GM18517 (cell line): ENCODE results near the gene NUDT8.
"Not testable (repeated sequence)": the region's sequence is repeated elsewhere in the genome, so short reads cannot be mapped to it uniquely, and the experiment has no call there.

Experiments
- ATAC-seq: cut with Tn5 transposase; IDR thresholded peaks from one replicate; pipeline ENCODE4 v1.9.1; 2021; ENCODE audit warnings: mild to moderate bottlenecking, moderate library complexity; ENCODE audit not compliant: unreplicated experiment

The NUDT8 gene

GRCh38 chr11:67630228-67630942 lies 648 bp upstream of the NUDT8 start:
- peak; percentile 55 for ATAC-seq

- no peak for ATAC-seq
Measured at GRCh38 chr11:67628710-67629385, 889 bp downstream of the NUDT8 start.

DNA sequence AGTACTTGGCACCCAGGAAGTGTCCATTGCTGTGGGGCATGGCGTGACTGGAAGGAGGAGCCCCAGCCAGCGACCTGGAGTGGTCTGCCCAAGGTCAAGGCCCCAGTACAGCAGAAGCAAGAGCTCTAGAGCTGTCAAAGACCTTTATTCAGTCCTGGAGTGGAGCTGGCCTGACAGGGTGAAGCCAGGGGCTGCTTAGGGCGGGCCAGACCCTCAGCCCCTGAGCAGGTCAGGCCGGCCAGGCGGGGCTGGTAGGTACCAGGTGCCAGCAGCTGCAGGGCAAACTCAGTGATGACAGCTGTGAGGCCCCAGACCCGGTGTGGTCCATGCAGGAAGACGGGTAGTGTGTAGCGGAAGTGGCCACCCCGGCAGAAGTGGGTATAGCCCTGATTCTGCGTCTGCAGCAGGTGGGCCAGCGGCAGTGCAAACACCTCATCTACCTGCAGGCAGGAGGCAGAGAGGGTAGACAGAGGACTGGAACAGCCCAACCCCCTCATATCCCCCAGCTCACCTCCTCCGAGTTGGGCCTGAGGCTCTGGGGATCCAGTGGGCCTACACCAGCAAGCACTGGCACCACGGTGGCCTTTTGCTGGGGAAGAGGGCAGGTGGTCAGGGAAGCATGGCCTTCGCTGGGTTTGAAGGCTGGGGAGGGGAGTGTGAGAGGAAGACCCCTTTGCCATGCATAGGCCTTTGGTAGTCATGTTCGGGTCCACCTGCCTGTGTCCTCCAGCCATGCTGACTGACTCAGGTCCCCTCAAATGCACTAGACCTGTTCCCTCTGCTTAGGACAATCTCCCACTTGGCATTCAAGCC lies 1.7 kb downstream of the NUDT8 start:
- ATAC-seq: no peak

DNA sequence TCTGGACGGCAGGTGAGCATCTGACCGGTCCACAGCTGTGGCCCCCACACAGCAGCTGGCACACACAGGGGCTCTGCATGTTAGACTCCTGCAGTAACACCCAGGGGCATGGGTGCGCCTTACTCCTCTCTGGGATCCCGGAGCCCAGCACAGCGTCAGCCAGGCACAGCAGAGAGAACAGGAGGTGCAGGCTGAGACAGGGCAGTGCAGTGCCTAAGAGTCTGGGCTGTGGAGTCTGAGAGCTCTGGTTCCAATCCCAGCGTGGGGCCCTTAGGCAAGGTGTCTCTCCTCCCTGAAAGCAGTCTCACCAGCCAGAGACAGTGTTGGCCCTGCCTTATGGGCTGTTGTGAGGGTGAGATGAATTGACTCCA lies 2.3 kb downstream of the NUDT8 start:
- no peak for ATAC-seq

GRCh38 chr11:67626970-67627369 lies 2.8 kb downstream of the NUDT8 start:
- ATAC-seq: no peak

DNA sequence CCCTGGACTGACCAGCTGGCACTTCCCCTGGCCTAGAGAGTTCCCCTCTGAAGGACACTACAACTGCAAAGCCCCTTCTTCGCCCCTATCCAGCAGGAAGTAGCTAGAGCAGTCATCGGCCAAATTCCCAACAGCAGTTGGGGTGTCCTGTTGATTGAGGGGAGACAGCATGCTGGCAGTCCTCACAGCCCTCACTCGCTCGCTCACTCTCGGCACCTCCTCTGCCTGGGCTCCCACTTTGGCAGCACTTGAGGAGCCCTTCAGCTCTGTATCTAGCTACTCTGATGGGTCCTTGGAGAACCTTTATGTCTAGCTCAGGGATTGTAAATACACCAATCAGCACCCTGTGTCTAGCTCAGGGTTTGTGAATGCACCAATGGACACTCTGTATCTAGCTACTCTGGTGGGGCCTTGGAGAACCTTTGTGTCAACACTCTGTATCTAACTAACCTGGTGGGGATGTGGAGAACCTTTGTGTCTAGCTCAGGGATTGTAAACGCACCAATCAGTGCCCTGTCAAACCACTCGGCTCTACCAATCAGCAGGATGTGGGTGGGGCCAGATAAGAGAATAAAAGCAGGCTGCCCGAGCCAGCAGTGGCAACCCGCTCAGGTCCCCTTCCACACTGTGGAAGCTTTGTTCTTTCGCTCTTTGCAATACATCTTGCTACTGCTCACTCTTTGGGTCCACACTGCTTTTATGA lies 3.5 kb downstream of the NUDT8 start:
- ATAC-seq: not testable (repeated sequence)

GRCh38 chr11:67623795-67624194 lies 5.9 kb downstream of the NUDT8 start:
- ATAC-seq: not testable (repeated sequence)

- not testable (repeated sequence) for ATAC-seq
Measured at GRCh38 chr11:67622905-67623304, 6.8 kb downstream of the NUDT8 start.

GRCh38 chr11:67621928-67622327 lies 7.8 kb downstream of the NUDT8 start:
- not testable (repeated sequence) for ATAC-seq

GRCh38 chr11:67620621-67621020 lies 9.1 kb downstream of the NUDT8 start:
- not testable (repeated sequence) for ATAC-seq

GRCh38 chr11:67619683-67620618 lies 9.8 kb downstream of the NUDT8 start:
- ATAC-seq: not testable (repeated sequence)

DNA sequence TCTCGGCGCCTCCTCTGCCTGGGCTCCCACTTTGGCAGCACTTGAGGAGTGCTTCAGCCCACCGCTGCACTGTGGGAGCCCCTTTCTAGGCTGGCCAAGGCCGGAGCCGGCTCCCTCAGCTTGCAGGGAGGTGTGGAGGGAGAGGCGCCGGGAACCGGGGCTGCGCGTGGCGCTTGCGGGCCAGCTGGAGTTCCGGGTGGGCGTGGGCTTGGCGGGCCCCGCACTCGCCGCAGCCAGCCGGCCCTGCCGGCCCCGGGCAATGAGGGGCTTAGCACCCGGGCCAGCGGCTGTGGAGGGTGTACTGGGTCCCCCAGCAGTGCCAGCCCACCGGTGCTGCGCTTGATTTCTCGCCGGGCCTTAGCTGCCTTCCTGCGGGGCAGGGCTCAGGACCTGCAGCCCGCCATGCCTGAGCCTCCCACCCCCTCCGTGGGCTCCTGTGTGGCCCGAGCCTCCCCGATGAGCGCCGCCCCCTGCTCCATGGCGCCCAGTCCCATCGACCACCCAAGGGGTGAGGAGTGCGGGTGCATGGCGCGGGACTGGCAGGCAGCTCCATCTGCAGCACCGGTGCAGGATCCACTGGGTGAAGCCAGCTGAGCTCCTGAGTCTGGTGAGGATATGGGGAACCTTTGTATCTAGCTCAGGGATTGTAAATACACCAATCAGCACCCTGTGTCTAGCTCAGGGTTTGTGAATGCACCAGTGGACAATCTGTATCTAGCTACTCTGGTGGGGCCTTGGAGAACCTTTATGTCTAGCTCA lies 10.7 kb downstream of the NUDT8 start:
- not testable (repeated sequence) for ATAC-seq

GRCh38 chr11:67617243-67617953 lies 12.3 kb downstream of the NUDT8 start:
- ATAC-seq: no peak

- no peak for ATAC-seq
Measured at GRCh38 chr11:67616431-67617242, 13.1 kb downstream of the NUDT8 start.

DNA sequence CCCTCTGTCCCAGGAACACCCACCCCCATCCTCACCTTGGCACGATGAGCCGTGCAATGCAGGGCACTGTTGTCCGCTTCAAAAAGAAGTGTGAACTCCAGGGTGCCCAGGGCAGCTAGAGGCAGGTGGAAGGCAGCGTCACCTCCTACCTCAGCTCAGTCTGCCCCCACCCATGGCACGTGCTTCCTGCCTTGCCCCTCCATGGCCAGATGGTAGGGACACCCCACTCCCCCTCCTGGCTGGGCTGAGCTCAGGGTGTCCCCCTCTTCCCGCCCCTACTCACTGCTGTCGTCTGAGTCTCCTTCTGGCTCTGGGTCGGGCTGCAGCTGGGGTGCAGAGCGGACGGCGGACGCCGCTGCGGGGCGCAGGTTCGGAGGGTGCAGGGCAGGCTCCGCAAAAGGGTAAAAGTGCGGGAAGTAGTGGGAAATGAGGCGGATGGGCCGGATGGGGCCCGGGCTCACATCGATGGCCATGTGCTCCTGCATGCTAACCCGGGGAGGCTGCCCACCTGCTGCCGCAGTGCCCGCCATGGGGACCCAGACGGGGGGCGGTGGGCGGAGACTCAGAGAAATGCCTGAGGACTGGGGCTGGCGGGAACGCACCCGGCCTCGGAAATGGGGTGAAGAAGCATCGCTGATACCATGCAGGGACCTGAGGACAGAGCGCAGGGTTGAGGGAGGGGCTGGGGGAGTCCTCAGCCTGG lies 13.9 kb downstream of the NUDT8 start:
- no peak for ATAC-seq

- ATAC-seq: no peak
Measured at GRCh38 chr11:67614730-67615714, 14.7 kb downstream of the NUDT8 start.
